ENCODE results near the gene JUN. TPM values are rescaled to one million over a fixed set of nuclear protein-coding genes. Genes with fewer than 3 reads are reported as not detected.

Gene JUN
- polyA plus RNA-seq, 3 donors = 29.3 to 330 (median 31.3) TPM

GRCh38 chr1:58780836-58781452, 2.9 kb downstream of the JUN start:
- H3K27ac ChIP-seq (ENCODE audit: low read depth in 1 of 2, low read length in 2 of 2) = no peak overlapping the region
- Mint-ChIP-seq H3K9me3 (peaks cover 0 to 18% (median 4%) of the 10 kb centered on the region in 7 donors), H3K27me3 (ENCODE audit: low read depth in 3 of 3) (peaks cover 35 to 64% (median 48%) of the 10 kb centered on the region in 3 donors), H3K4me3 (peak overlapping the region; percentile 96 to 99), H3K4me1 (peaks cover 23% of the 10 kb centered on the region), H3K27ac (peak overlapping the region in 1 of 7 donors; percentile 62), H3K36me3 (peaks cover 4 to 11% of the 10 kb centered on the region in 2 donors)
- DNase-seq = no peak
- no peaks in the 10 kb centered on the region for H3K36me3 ChIP-seq (replicated peaks in 1 of 2; ENCODE audit: control insufficient read depth in 1 of 2, insufficient read depth in 2 of 2, low read length in 2 of 2)
- peak overlapping the region; percentile 83 for H3K9ac ChIP-seq (ENCODE audit: insufficient read depth, low read length, poor library complexity, severe bottlenecking)
- H3K4me2 ChIP-seq (replicated peaks; ENCODE audit: extremely low read depth, low read length, poor library complexity, severe bottlenecking) = peak overlapping the region; percentile 93
- peaks cover 33% of the 10 kb centered on the region for H4K20me1 ChIP-seq (ENCODE audit: insufficient read depth, low read length)
- peaks cover 0 to 53% of the 10 kb centered on the region in 2 donors for H3K27me3 ChIP-seq (ENCODE audit: control insufficient read depth in 2 of 2, insufficient read depth in 2 of 2, low read length in 2 of 2)
- H3K4me3 ChIP-seq (replicated peaks in 1 of 3; ENCODE audit: low read depth in 2 of 3, low read length in 3 of 3) = peak overlapping the region; percentile 80 to 93 (median 85)
- intact Hi-C loops (cut with micrococcal nuclease) = loop anchor here (5.0 to 10.0 kb wide), 6 partner anchors 39 to 914 kb away; partner anchors contain the start of gene FGGY (in 1 of the 2)
- H3K79me2 ChIP-seq (ENCODE audit: insufficient read depth, low read length) = no peaks in the 10 kb centered on the region
- whole genome bisulfite sequencing (ENCODE audit: insufficient coverage) = no CpG with 5 or more reads among the region's 2 CpGs
- TF ChIP-seq CTCF (IDR thresholded peaks at IDR 0.05) = no peak
- no peak overlapping the region for H2AFZ ChIP-seq (ENCODE audit: insufficient read depth, low read depth, low read length, poor library complexity, severe bottlenecking)
- H3K4me1 ChIP-seq (ENCODE audit: control insufficient read depth in 1 of 2, insufficient read depth in 2 of 2, low read length in 2 of 2) = peaks cover 28 to 33% of the 10 kb centered on the region in 2 donors
- no peaks in the 10 kb centered on the region for H3K9me3 ChIP-seq (replicated peaks in 1 of 2; ENCODE audit: control insufficient read depth in 1 of 2, insufficient read depth in 1 of 2, low read length in 2 of 2)

DNA sequence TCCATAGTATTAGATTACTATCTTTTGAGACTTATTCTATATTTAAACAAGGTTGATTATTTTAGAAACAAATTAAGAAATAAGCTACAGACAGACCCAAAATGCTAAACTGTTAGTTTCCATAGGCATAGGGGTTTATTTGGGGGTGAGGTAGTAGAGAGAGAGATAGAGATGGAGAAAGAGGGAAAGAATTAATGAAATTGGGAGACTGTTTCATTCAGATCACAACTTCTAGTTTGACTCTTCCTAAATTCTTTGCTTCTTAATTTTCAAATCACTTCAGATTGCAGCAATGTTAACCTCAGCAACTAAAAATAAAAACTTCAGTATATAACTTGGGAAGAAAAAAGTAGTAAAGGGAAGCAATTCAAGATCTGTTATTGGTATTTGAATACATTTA, 3.4 kb downstream of the JUN start:
- peaks cover 33% of the 10 kb centered on the region for H4K20me1 ChIP-seq (ENCODE audit: insufficient read depth, low read length)
- peaks cover 26 to 30% of the 10 kb centered on the region in 2 donors for H3K4me1 ChIP-seq (ENCODE audit: control insufficient read depth in 1 of 2, insufficient read depth in 2 of 2, low read length in 2 of 2)
- TF ChIP-seq CTCF (IDR thresholded peaks at IDR 0.05) = no peak
- Mint-ChIP-seq H3K9me3 (peaks cover 0 to 18% (median 4%) of the 10 kb centered on the region in 7 donors), H3K36me3 (peaks cover 4 to 11% of the 10 kb centered on the region in 2 donors), H3K27me3 (ENCODE audit: low read depth in 3 of 3) (peaks cover 35 to 58% (median 42%) of the 10 kb centered on the region in 3 donors), H3K4me3 (peak overlapping the region; percentile 66 to 99), H3K27ac (peak overlapping the region in 3 of 7 donors; percentile 6 to 70 (median 51)), H3K4me1 (peaks cover 23% of the 10 kb centered on the region)
- no peaks in the 10 kb centered on the region for H3K79me2 ChIP-seq (ENCODE audit: insufficient read depth, low read length)
- no peak overlapping the region for H2AFZ ChIP-seq (ENCODE audit: insufficient read depth, low read depth, low read length, poor library complexity, severe bottlenecking)
- no peaks in the 10 kb centered on the region for H3K36me3 ChIP-seq (replicated peaks in 1 of 2; ENCODE audit: control insufficient read depth in 1 of 2, insufficient read depth in 2 of 2, low read length in 2 of 2)
- H3K4me3 ChIP-seq (replicated peaks in 1 of 3; ENCODE audit: low read depth in 2 of 3, low read length in 3 of 3) = peak overlapping the region in 1 of 3 experiments; percentile 93
- peak overlapping the region; percentile 93 for H3K4me2 ChIP-seq (replicated peaks; ENCODE audit: extremely low read depth, low read length, poor library complexity, severe bottlenecking)
- no peak for DNase-seq
- no peak overlapping the region for H3K9ac ChIP-seq (ENCODE audit: insufficient read depth, low read length, poor library complexity, severe bottlenecking)
- peaks cover 0 to 48% of the 10 kb centered on the region in 2 donors for H3K27me3 ChIP-seq (ENCODE audit: control insufficient read depth in 2 of 2, insufficient read depth in 2 of 2, low read length in 2 of 2)
- H3K9me3 ChIP-seq (replicated peaks in 1 of 2; ENCODE audit: control insufficient read depth in 1 of 2, insufficient read depth in 1 of 2, low read length in 2 of 2) = no peaks in the 10 kb centered on the region
- H3K27ac ChIP-seq (ENCODE audit: low read depth in 1 of 2, low read length in 2 of 2) = no peak overlapping the region
- intact Hi-C loops (cut with micrococcal nuclease) = loop anchor here (5.0 to 10.0 kb wide), 6 partner anchors 38 to 914 kb away; partner anchors contain the start of gene FGGY (in 1 of the 2)

Data from CD14-positive monocyte (primary cell).